A549 (cell line): ENCODE data around the gene TMEM54. TPM values are rescaled to one million over a fixed set of nuclear protein-coding genes. Genes with fewer than 3 reads are reported as not detected.

Experiments used
- ATAC-seq, 2 experiments: fragments of 200-7000 bp in 1 of 2; fragments of >200 bp in 1 of 2; cut with Nextera tagmentation in 1 of 2; cut with Tn5 transposase in 1 of 2; 3 replicates each; pipeline versions ENCODE4 v1.8.0 to v1.9.1; 2018 to 2020; ENCODE audit warnings: mild to moderate bottlenecking in 1 of 2, moderate library complexity in 1 of 2
- CTCF ChIA-PET: fragments of 300-600 bp; sonication (Branson Sonifier 250); formaldehyde crosslinking; extraction: SDS; loops from one replicate; lab custom pipeline; 2021; ENCODE audit warnings: antibody characterized with exemption, inconsistent platforms; lab: Yijun Ruan, JAX
- POLR2A ChIA-PET: fragments of 350-600 bp; formaldehyde crosslinking; extraction: SDS; loops from one replicate; lab custom pipeline; 2021; ENCODE audit warnings: antibody characterized with exemption, inconsistent platforms; lab: Yijun Ruan, JAX
- DNase-seq, 2 experiments: peaks; one replicate each; pipeline versions ENCODE4 v3.0.0 to v3.0.0-alpha.2; 2011 to 2016; ENCODE audit warnings: low read depth in 1 of 2, low spot score in 1 of 2
- FAIRE-seq: peaks from 2 replicates; lab custom pipeline; 2011; peaks lifted over from hg19 to GRCh38; lab: Jason Lieb, UNC
- H3K27ac ChIP-seq, 2 experiments: fragments of >200 bp; sonication (Bioruptor Twin); formaldehyde crosslinking; 3 replicates each; pipeline ENCODE4 v1.5.1; 2016 to 2017
- H3K4me1 ChIP-seq: fragments of >200 bp; sonication (Bioruptor Twin); formaldehyde crosslinking; 3 replicates; pipeline ENCODE4 v1.6.1; 2016
- H3K4me2 ChIP-seq: fragments of >200 bp; sonication (Bioruptor Twin); formaldehyde crosslinking; 3 replicates; pipeline ENCODE4 v1.6.1; 2016
- H3K4me3 ChIP-seq: fragments of >200 bp; sonication (Bioruptor Twin); formaldehyde crosslinking; 3 replicates; pipeline ENCODE4 v1.5.1; 2016
- H3K9me3 ChIP-seq: fragments of >200 bp; sonication (Bioruptor Twin); formaldehyde crosslinking; 3 replicates; pipeline ENCODE4 v1.6.1; 2016
- ATOH8 ChIP-seq: fragments of 250-450 bp; sonication (Bioruptor Pico); IDR thresholded peaks from 2 replicates; pipeline ENCODE4 v1.5.0; 2020; ENCODE audit warnings: low read depth, mild to moderate bottlenecking, moderate library complexity
- BCL3 ChIP-seq: fragments of >200 bp; sonication (Bioruptor Twin); formaldehyde crosslinking; IDR thresholded peaks from 3 replicates; pipeline ENCODE4 v1.6.1; 2016
- CBX2 ChIP-seq: fragments of 200-600 bp; sonication (generic); IDR thresholded peaks from 2 replicates; pipeline ENCODE4 v1.6.1; 2016; ENCODE audit warnings: low read depth, mild to moderate bottlenecking, borderline replicate concordance
- CBX8 ChIP-seq: fragments of 200-600 bp; sonication (generic); IDR thresholded peaks from 2 replicates; pipeline ENCODE4 v1.6.1; 2016
- CEBPB ChIP-seq, 2 experiments: fragments of >200 bp in 1 of 2; sonication (Bioruptor Twin) in 1 of 2; formaldehyde crosslinking in 1 of 2; IDR thresholded peaks; 2 replicates each; pipeline ENCODE4 v1.6.1; 2012 to 2016
- E2F6 ChIP-seq: IDR thresholded peaks from 2 replicates; pipeline ENCODE4 v1.6.1; 2012; ENCODE audit warnings: low read depth, borderline replicate concordance
- EHF ChIP-seq: fragments of 250-450 bp; sonication (Bioruptor Pico); IDR thresholded peaks from 2 replicates; pipeline ENCODE4 v1.5.0; 2020; ENCODE audit warnings: mild to moderate bottlenecking
- FOSB ChIP-seq: fragments of 250-450 bp; sonication (Bioruptor Pico); IDR thresholded peaks from 2 replicates; pipeline ENCODE4 v1.5.0; 2020; ENCODE audit warnings: mild to moderate bottlenecking, moderate library complexity
- HDAC2 ChIP-seq: fragments of 200-600 bp; sonication (generic); IDR thresholded peaks from 2 replicates; pipeline ENCODE4 v1.6.1; 2016
- HES2 ChIP-seq: fragments of >200 bp; sonication (Bioruptor Twin); formaldehyde crosslinking; IDR thresholded peaks from 2 replicates; pipeline ENCODE4 v1.6.1; 2016
- HOXB5 ChIP-seq: fragments of 250-450 bp; sonication (Bioruptor Pico); IDR thresholded peaks from 2 replicates; pipeline ENCODE4 v1.5.0; 2020; ENCODE audit warnings: mild to moderate bottlenecking, moderate library complexity
- JUN ChIP-seq, 2 experiments: fragments of >200 bp; sonication (Bioruptor Twin); formaldehyde crosslinking; IDR thresholded peaks; 2 replicates in 1 of 2; 3 replicates in 1 of 2; pipeline ENCODE4 v1.6.1; 2016 to 2017
- KDM1A ChIP-seq: fragments of 200-600 bp; sonication (generic); IDR thresholded peaks from 2 replicates; pipeline ENCODE4 v1.6.1; 2016; ENCODE audit warnings: low read depth, mild to moderate bottlenecking
- KDM5A ChIP-seq: fragments of 200-600 bp; sonication (generic); IDR thresholded peaks from 2 replicates; pipeline ENCODE4 v1.6.1; 2016; ENCODE audit warnings: antibody characterized with exemption, mild to moderate bottlenecking
- NR3C1 ChIP-seq: fragments of >200 bp; sonication (Bioruptor Twin); formaldehyde crosslinking; IDR thresholded peaks from 3 replicates; pipeline ENCODE4 v1.6.1; 2017
- PHF8 ChIP-seq: fragments of 200-600 bp; sonication (generic); IDR thresholded peaks from 2 replicates; pipeline ENCODE4 v1.6.1; 2016; ENCODE audit warnings: low read depth, mild to moderate bottlenecking, antibody characterized with exemption, moderate library complexity, borderline replicate concordance
- POLR2AphosphoS2 ChIP-seq: conservative IDR thresholded peaks from 2 replicates; pipeline ENCODE4 v1.6.1; 2012; ENCODE audit warnings: low read length, improper control_type of control experiment, inconsistent platforms
- REST ChIP-seq: fragments of 200-600 bp; sonication (generic); IDR thresholded peaks from 2 replicates; pipeline ENCODE4 v1.6.1; 2016; ENCODE audit warnings: antibody characterized with exemption, mild to moderate bottlenecking, moderate library complexity
- SMC3 ChIP-seq: fragments of >200 bp; sonication (Bioruptor Twin); formaldehyde crosslinking; IDR thresholded peaks from 3 replicates; pipeline ENCODE4 v1.6.1; 2018; ENCODE audit warnings: inconsistent platforms
- USF2 ChIP-seq: fragments of 450-650 bp; IDR thresholded peaks from 2 replicates; pipeline ENCODE4 v1.6.1; 2014; ENCODE audit warnings: antibody characterized with exemption
- ZSCAN20 ChIP-seq: fragments of 250-450 bp; sonication (Bioruptor Pico); IDR thresholded peaks from 2 replicates; pipeline ENCODE4 v1.8.0; 2022; ENCODE audit warnings: mild to moderate bottlenecking, moderate library complexity
- WGBS: methylation state at CpG from one replicate; pipeline ENCODE4 v1.1.6; 2017; ENCODE audit errors: missing lambda C conversion rate; 5-methylcytosine and 5-hydroxymethylcytosine counted together
- polyA plus RNA-seq, 4 experiments: library from polyadenylated mRNA; depleted of rRNA in 3 of 4; stranded (reverse); fragments of >200 nt; fragmentation: RNase III in 1 of 4; extraction: RNeasy Plus Mini Kit Qiagen cat#74134 plus additional on column Dnase treatment in 1 of 4; gene quantifications; 2 replicates in 3 of 4; 3 replicates in 1 of 4; pipeline ENCODE4 v1.2.3, GENCODE V29; 2011 to 2017

Gene TMEM54
- polyA plus RNA-seq, 2 of the 4 experiments (the other 2 are of a cell fraction): 22.1 to 29.7 TPM

GRCh38 chr1:32885676-32886003 is 15.5 kb downstream of the TMEM54 start:
- no peak overlapping the region; the same call in 2 of the 3 replicates for H3K4me3 ChIP-seq
- peak overlapping the region; percentile 80; the same call in 1 of the 3 replicates for H3K4me2 ChIP-seq
- TF ChIP-seq ZSCAN20 (CRISPR knock-in tag) (no peak), CBX8 (no peak)
- DNase-seq (no peak), FAIRE-seq (no peak), ATAC-seq (no peak)
- peaks cover 4% of the 10 kb centered on the region; the same call in 1 of the 3 replicates for H3K4me1 ChIP-seq
- no peak overlapping the region for H3K27ac ChIP-seq
- POLR2A ChIA-PET: no interaction called here
- WGBS: 11% methylated on average over 5 of the region's 8 CpGs
- CTCF ChIA-PET: interaction anchor here (1.1 to 5.3 kb wide), 8 partner anchors 8 to 201 kb away, joined by 3 to 30 read pairs (median 4); no protein-coding TSS in a partner anchor
- H3K9me3 ChIP-seq: no peaks in the 10 kb centered on the region

GRCh38 chr1:32884726-32885125 is 16.5 kb downstream of the TMEM54 start:
- peaks cover 4% of the 10 kb centered on the region; the same call in 1 of the 3 replicates for H3K4me1 ChIP-seq
- 40% methylated on average over 9 of the region's 12 CpGs for WGBS
- FAIRE-seq (no peak), ATAC-seq (peak in 1 of 2 experiments; percentile 40; a peak in 2 of 6 replicates), DNase-seq (no peak)
- no peak for TF ChIP-seq NR3C1
- TF ChIP-seq CBX8: no peak
- no peak for TF ChIP-seq POLR2AphosphoS2
- no peak for TF ChIP-seq SMC3
- TF ChIP-seq HOXB5: no peak
- no peak for TF ChIP-seq ATOH8 (CRISPR knock-in tag)
- TF ChIP-seq KDM5A: no peak
- no peak for TF ChIP-seq JUN (IDR thresholded peaks at IDR 0.05)
- no peak for TF ChIP-seq EHF
- TF ChIP-seq USF2: no peak
- TF ChIP-seq CBX2: no peak
- no peak overlapping the region for H3K4me2 ChIP-seq
- no peak overlapping the region for H3K4me3 ChIP-seq
- CTCF ChIA-PET: interaction anchor here (1.1 to 3.1 kb wide), 4 partner anchors 9 to 173 kb away, joined by 3 to 25 read pairs (median 4); no protein-coding TSS in a partner anchor
- no peak overlapping the region for H3K27ac ChIP-seq
- POLR2A ChIA-PET: no interaction called here
- no peaks in the 10 kb centered on the region for H3K9me3 ChIP-seq

- no peak for TF ChIP-seq FOSB (CRISPR knock-in tag)
- no peak for TF ChIP-seq ATOH8 (CRISPR knock-in tag)
- TF ChIP-seq E2F6: no peak
- TF ChIP-seq ZSCAN20 (CRISPR knock-in tag): no peak
- no peak for TF ChIP-seq KDM1A
- no peak for TF ChIP-seq JUN (IDR thresholded peaks at IDR 0.05)
- no peak for TF ChIP-seq CBX2
- no peak overlapping the region for H3K4me3 ChIP-seq
- 64% methylated on average over 3 of the region's 4 CpGs for whole genome bisulfite sequencing
- no peak overlapping the region for H3K4me2 ChIP-seq
- ATAC-seq (no peak), FAIRE-seq (no peak), DNase-seq (no peak)
- H3K9me3 ChIP-seq: no peaks in the 10 kb centered on the region
- ChIA-PET POLR2A (no interaction called here), CTCF (interaction anchor here (1.3 kb wide), 1 partner anchor 11 kb away, joined by 3 read pairs; no protein-coding TSS in a partner anchor)
- peaks cover 4% of the 10 kb centered on the region; the same call in 1 of the 3 replicates for H3K4me1 ChIP-seq
- no peak overlapping the region for H3K27ac ChIP-seq
These were observed 17.2 kb downstream of the TMEM54 start for GRCh38 chr1:32884032-32884372.

- H3K4me1 ChIP-seq: peaks cover 4% of the 10 kb centered on the region; the same call in 1 of the 3 replicates
- 60% methylated on average over 7 of the region's 7 CpGs for WGBS
- DNase-seq (no peak), FAIRE-seq (no peak), ATAC-seq (no peak)
- no peak overlapping the region for H3K4me3 ChIP-seq
- ChIA-PET POLR2A (no interaction called here), CTCF (no interaction called here)
- no peaks in the 10 kb centered on the region for H3K9me3 ChIP-seq
- H3K4me2 ChIP-seq: no peak overlapping the region
- H3K27ac ChIP-seq: no peak overlapping the region
- TF ChIP-seq KDM1A (no peak), BCL3 (no peak), HES2 (no peak), EHF (no peak), PHF8 (no peak), HDAC2 (no peak), REST (no peak), CEBPB (IDR thresholded peaks at IDR 0.05) (no peak)
These were observed 17.7 kb downstream of the TMEM54 start for GRCh38 chr1:32883338-32884031.
